GM21360 (cell line): ENCODE data around the gene CCDC71L.
"Not testable (repeated sequence)": the region's sequence is repeated elsewhere in the genome, so short reads cannot be mapped to it uniquely, and the experiment has no call there.

ENCODE experiments used
- ATAC-seq: cut with Tn5 transposase; IDR thresholded peaks from one replicate; pipeline ENCODE4 v1.9.1; 2021; ENCODE audit warnings: mild to moderate bottlenecking, moderate library complexity; ENCODE audit not compliant: unreplicated experiment

The CCDC71L gene

GRCh38 chr7:106660862-106661720 is at the start of gene CCDC71L:
Gene CCDC71L (minus strand): TSS chr7:106661158. CDS start chr7:106660896, 262 bp downstream.
- ATAC-seq = peak; percentile 74

GRCh38 chr7:106709604-106710003 is 48.6 kb upstream of the CCDC71L start:
- ATAC-seq = not testable (repeated sequence)

- no peak for ATAC-seq
Observed at GRCh38 chr7:106704000-106704840, 43.3 kb upstream of the CCDC71L start.

GRCh38 chr7:106693677-106694353 is 32.9 kb upstream of the CCDC71L start:
- no peak for ATAC-seq

- ATAC-seq = no peak
Observed at GRCh38 chr7:106692450-106693051, 31.6 kb upstream of the CCDC71L start.

GRCh38 chr7:106688161-106688560 is 27.2 kb upstream of the CCDC71L start:
- ATAC-seq = not testable (repeated sequence)

- ATAC-seq = no peak
Observed at GRCh38 chr7:106683941-106684340, 23.0 kb upstream of the CCDC71L start.

- no peak for ATAC-seq
Observed at GRCh38 chr7:106681815-106682495, 21.0 kb upstream of the CCDC71L start.

GRCh38 chr7:106679153-106679931 is 18.4 kb upstream of the CCDC71L start:
- ATAC-seq = no peak

- ATAC-seq = no peak
Observed at GRCh38 chr7:106678795-106679152, 17.8 kb upstream of the CCDC71L start.

- not testable (repeated sequence) for ATAC-seq
Observed at GRCh38 chr7:106676506-106676905, 15.5 kb upstream of the CCDC71L start.

- not testable (repeated sequence) for ATAC-seq
Observed at GRCh38 chr7:106673688-106674087, 12.7 kb upstream of the CCDC71L start.

- not testable (repeated sequence) for ATAC-seq
Observed at GRCh38 chr7:106671930-106672329, 11.0 kb upstream of the CCDC71L start.

- no peak for ATAC-seq
Observed at GRCh38 chr7:106671160-106671559, 10.2 kb upstream of the CCDC71L start.

- no peak for ATAC-seq
Observed at GRCh38 chr7:106668861-106669524, 8.0 kb upstream of the CCDC71L start.

- no peak for ATAC-seq
Observed at GRCh38 chr7:106666353-106666752, 5.4 kb upstream of the CCDC71L start.

- no peak for ATAC-seq
Observed at GRCh38 chr7:106664343-106664742, 3.4 kb upstream of the CCDC71L start.

- ATAC-seq = peak; percentile 55
Observed at GRCh38 chr7:106659963-106660861, 746 bp downstream of the CCDC71L start.
